ENCODE measurements around the gene GOLGA6D.
"Not testable (repeated sequence)": the region's sequence is repeated elsewhere in the genome, so short reads cannot be mapped to it uniquely, and the experiment has no call there.

GOLGA6D gene

DNA sequence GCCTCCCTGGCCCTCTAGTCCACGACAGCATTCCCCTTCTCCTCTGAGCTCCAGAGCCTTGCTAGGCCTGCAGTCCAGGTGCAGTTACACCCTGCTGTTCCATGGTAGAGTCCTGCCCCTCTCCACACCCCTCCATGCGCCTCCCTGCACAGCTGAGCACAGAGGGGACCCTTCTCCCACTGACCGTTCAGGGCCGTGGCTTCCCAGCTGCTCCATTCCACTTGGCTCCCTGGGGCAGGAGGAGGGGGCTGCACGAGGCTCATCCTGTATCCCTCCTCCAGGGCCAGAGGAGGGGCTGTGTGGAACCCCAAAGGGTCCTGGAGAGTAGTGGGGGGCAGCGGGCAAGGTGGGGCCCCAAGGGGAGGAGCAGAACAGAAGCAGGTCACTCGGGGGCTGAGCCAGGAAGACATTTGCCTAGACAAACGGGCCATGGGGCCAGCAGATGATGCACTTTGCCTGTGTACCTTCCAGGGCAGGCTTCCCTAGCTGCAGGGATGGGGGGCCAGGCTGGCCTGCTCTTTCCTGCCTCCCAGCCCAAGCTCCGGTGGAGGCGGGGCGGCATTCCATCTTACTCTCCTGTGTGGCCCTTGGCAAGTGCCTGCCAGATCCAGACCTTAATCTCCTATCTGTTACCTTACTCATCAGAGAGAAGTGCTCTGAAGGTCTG is 45.2 kb upstream of the GOLGA6D start:
- no peak overlapping the region for H3K4me3 ChIP-seq (ENCODE audit: low read depth, low read length)
- TF ChIP-seq, protein P1, sequence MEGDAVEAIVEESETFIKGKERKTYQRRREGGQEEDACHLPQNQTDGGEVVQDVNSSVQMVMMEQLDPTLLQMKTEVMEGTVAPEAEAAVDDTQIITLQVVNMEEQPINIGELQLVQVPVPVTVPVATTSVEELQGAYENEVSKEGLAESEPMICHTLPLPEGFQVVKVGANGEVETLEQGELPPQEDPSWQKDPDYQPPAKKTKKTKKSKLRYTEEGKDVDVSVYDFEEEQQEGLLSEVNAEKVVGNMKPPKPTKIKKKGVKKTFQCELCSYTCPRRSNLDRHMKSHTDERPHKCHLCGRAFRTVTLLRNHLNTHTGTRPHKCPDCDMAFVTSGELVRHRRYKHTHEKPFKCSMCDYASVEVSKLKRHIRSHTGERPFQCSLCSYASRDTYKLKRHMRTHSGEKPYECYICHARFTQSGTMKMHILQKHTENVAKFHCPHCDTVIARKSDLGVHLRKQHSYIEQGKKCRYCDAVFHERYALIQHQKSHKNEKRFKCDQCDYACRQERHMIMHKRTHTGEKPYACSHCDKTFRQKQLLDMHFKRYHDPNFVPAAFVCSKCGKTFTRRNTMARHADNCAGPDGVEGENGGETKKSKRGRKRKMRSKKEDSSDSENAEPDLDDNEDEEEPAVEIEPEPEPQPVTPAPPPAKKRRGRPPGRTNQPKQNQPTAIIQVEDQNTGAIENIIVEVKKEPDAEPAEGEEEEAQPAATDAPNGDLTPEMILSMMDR (IDR thresholded peaks at IDR 0.05; ENCODE audit: low read depth, low read length) = no peak
- TF ChIP-seq POLR2A (IDR thresholded peaks at IDR 0.05; ENCODE audit: extremely low read depth, insufficient read length) = no peak
- no peak for TF ChIP-seq MYC (IDR thresholded peaks at IDR 0.05; ENCODE audit: low read depth, low read length)
- TF ChIP-seq, protein P2, sequence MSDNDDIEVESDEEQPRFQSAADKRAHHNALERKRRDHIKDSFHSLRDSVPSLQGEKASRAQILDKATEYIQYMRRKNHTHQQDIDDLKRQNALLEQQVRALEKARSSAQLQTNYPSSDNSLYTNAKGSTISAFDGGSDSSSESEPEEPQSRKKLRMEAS (IDR thresholded peaks at IDR 0.05; ENCODE audit: low read depth, low read length) = no peak
- DNase-seq (ENCODE audit: low read depth) = no peak

DNA sequence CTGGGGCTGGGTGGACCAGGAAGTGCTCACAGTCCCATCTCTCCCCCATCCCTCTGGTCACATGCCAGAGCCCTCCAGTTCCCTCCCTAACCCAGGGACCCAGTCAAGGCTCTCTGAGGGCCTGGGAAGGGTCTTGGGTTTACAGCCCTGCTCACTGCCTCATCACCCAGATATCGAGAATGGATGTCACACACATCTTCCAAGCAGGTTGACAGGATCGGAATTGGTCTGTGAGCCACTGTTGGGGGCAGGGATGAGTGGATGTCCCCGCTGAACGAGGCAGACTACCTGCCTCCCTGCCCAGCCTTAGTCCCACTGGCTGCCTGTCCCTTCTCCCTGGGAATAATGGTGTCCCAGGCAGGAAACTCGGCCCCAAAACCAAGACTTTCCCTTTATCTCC is 44.5 kb upstream of the GOLGA6D start:
- TF ChIP-seq, protein P1 (IDR thresholded peaks at IDR 0.05; ENCODE audit: low read depth, low read length) = no peak
- TF ChIP-seq MYC (IDR thresholded peaks at IDR 0.05; ENCODE audit: low read depth, low read length) = no peak
- TF ChIP-seq POLR2A (IDR thresholded peaks at IDR 0.05; ENCODE audit: extremely low read depth, insufficient read length) = no peak
- TF ChIP-seq, protein P2 (IDR thresholded peaks at IDR 0.05; ENCODE audit: low read depth, low read length) = no peak
- no peak for DNase-seq (ENCODE audit: low read depth)
- no peak overlapping the region for H3K4me3 ChIP-seq (ENCODE audit: low read depth, low read length)

DNA sequence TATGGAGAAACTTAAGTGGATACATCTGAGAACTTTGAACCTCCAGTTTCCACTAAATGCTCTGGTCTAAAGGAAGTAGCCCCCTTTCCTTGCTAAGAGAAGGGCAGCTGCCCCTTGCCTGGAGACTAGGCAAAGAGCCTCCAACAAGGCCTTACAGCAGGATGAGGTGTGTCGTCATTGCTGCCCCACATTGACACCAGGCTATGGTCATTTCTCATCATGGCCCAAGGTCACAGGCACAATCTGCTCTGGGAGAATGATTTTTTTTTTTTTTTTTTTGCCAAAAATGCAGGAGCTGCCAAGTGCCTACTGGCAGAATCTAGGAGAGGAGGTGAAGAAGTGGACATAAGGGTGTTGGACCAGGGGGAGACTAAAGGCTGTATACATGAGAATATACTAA is 36.9 kb upstream of the GOLGA6D start:
- DNase-seq (ENCODE audit: low read depth); H3K4me3 ChIP-seq (ENCODE audit: low read depth, low read length): not testable (repeated sequence)

DNA sequence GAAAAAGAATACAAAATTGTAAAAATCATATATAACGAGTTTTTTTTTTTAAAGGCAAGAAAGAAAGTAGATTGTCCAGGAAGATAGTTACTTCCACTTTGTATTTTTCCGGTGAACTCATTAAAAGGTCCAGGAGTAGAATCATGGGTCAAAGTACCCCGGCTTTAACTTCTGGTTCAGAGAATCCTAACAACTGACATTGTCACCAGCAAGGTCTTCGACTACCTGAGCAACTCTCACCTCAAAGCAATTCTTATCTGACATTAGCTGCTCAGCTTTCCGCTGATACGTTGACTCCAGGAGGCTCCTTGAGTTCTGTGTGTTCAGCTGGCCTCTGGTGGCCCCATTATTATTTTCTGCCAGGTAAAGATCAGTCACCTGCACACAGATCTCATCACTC is 33.6 kb upstream of the GOLGA6D start:
- not testable (repeated sequence) for H3K4me3 ChIP-seq (ENCODE audit: low read depth, low read length); DNase-seq (ENCODE audit: low read depth)

DNA sequence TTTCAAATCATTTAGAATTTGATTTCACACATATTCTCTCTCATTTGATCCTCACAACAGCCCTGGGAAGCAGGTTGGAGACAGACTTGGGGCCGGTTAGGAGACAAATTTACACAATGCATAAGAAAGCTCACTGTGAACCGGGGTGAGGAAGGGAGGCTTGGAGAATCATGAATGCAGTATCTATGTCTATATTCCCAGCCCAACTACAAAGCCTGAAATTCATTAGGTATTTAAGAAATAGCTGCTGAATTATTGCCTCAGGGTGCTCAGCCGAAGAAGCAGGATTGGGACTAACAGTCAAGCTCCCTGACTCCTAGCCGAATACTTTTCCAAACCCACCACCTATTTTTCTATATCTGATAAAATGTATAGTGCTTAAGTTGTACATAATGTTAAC is 32.9 kb upstream of the GOLGA6D start:
- no peak for DNase-seq (ENCODE audit: low read depth)
- TF ChIP-seq, protein P2 (IDR thresholded peaks at IDR 0.05; ENCODE audit: low read depth, low read length) = no peak
- TF ChIP-seq, protein P1 (IDR thresholded peaks at IDR 0.05; ENCODE audit: low read depth, low read length) = no peak
- TF ChIP-seq MYC (IDR thresholded peaks at IDR 0.05; ENCODE audit: low read depth, low read length) = no peak
- no peak for TF ChIP-seq POLR2A (IDR thresholded peaks at IDR 0.05; ENCODE audit: extremely low read depth, insufficient read length)
- H3K4me3 ChIP-seq (ENCODE audit: low read depth, low read length) = no peak overlapping the region

DNA sequence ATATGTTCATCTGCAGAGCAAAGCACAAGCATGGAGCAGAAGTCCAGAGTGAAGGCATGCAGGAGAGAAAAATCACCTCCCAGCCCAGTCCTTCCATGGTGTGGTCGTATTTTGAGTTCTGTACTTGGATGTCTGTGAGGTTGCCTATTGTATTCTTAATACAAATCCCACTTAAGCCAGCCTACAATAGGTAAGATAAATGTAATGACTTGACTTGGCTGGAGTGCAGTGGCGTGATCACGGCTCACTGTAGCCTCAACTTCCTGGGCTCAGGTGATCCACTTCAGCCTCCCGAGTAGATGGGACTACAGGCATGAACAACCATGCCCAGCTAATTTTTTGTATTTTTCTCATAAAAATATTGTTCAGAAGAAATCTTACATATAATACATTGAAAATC is 31.3 kb upstream of the GOLGA6D start:
- H3K4me3 ChIP-seq (ENCODE audit: low read depth, low read length); DNase-seq (ENCODE audit: low read depth): not testable (repeated sequence)

DNA sequence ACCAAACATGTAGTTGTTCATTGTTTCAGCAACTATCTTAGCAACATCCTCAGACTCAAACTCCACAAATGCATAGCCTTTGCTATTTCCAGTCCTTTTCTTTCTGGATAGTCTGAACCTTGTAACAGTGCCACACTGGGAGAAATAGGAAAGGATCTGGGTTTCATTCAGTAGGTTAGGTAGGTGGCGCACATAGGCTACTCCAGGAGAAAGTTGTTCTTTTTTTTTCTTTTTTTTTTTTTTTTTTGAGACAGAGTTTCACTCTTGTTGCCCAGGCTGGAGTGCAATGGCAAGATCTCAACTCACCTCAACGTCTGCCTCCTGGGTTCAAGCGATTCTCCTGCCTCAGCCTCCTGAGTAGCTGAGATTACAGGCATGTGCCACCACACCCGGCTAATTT is 30.4 kb upstream of the GOLGA6D start:
- not testable (repeated sequence) for H3K4me3 ChIP-seq (ENCODE audit: low read depth, low read length); DNase-seq (ENCODE audit: low read depth)

DNA sequence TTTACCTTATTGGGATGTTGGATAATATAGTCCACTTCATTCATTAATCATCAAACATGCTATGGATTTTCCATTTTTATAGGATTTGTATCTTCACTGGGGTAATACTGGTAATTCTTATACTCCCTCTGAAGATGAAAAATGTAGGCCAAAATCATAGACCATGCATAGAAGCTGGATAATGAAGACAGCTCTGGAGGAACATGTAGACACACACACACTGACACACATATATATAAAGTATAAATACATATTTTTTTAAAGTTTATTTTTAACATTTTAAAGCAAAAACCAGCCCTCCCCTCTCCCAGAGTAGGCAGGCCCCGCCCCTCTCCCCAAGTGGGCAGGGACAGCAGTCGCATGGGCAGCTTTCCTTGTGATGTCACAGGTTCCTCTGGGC is 24.6 kb upstream of the GOLGA6D start, which contains the start of gene GOLGA6C:
Gene GOLGA6C, plus strand, starts transcription at position 301 of the 400 bp plus-strand sequence. CDS start 265 bp downstream, outside the sequence.
- not testable (repeated sequence) for H3K4me3 ChIP-seq (ENCODE audit: low read depth, low read length); DNase-seq (ENCODE audit: low read depth)

DNA sequence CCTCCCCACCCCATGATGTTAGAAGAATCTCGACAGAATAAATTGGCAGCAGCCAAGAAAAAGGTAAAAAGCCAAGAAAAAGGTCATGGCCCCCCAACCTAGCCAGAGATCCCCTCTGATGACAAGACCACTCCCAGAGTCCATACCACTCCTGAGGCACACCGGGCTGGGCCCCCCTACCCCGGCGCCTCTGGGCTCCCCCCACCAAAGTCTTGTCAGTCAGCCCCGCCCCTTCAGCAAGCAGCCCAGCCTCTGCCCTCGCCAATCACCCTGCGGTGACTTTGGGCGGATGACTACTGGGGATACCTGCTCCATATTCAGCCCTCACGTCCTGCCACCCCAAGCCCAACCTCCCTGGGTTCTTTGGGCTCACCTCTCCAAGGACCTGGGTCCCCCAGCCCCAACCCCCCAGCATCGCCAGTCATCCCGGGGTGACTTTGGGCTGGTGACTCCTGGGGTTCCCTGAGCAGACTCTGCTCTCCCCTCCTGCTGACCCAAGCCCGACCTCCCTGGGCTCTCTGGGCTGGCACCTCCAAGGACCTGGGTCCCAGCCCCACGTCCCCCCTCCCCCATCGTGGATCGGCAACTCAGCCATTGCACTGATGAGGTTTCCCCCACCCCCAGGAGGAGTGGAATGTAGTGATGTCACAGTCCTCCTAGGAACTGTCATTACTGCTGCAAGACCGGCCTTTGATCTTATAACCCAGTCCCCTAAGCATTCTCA is 23.9 kb upstream of the GOLGA6D start:
- not testable (repeated sequence) for H3K4me3 ChIP-seq (ENCODE audit: low read depth, low read length); DNase-seq (ENCODE audit: low read depth)

DNA sequence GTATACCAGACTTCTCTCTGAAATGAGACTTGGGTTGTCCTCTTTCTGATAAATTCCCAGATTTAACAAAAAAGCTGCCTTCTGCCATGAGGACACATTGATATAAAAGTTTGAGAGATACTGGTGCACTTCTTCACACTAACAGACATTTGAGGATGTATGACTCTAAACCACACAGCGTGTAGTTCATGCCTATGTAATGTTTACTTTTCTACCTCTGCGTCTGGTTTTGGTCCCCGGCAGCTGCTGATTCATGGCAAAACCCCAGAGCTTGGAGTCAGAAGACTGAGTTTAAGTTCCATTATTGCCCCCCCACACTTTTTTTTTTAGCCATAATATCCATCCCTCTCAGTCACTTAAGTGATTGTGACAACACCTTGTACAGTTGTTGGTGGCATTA is 22.8 kb upstream of the GOLGA6D start:
- DNase-seq (ENCODE audit: low read depth); H3K4me3 ChIP-seq (ENCODE audit: low read depth, low read length): not testable (repeated sequence)

DNA sequence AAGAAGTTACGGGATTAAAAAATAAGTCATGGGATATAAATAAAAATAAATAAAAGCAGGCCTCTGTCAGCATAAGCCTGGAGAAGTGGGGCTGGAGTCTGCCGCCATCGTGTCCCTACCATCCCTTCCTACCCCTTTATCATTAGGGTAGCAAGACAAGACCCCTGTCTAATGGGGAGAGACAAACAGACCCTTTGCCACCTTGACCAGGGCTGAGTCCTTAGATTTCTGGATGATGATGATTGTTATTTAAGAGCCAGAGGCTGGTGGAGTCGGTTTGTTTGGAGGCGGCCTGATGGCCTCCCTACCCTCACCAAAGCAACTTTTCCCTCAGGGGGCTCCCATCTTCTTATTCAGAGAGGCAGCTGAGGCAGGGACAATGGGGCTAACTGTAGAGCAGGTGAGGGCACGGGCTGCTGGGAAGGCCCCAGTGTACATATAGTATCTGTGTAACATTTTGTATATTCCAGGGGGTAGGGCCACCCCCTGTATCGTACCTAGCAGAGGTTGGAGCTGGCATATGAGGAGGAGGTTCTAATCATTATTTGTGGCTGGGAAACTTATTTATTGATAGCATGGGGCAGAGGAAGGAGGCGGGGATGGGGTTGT is 8.8 kb upstream of the GOLGA6D start:
- not testable (repeated sequence) for H3K4me3 ChIP-seq (ENCODE audit: low read depth, low read length); DNase-seq (ENCODE audit: low read depth)

Data from NB4 (cell line).